Breast epithelium (tissue), 3 donors: ENCODE measurements around the gene CTNNA3.

ENCODE experiments used
- CTCF ChIP-seq, 3 donors: fragments of 450-650 bp; IDR thresholded peaks; one replicate each; pipeline ENCODE4 v1.5.1; 2016 to 2017; ENCODE audit warnings: antibody characterized with exemption in 3 of 3, mild to moderate bottlenecking in 3 of 3, moderate library complexity in 3 of 3
- POLR2A ChIP-seq: fragments of 450-650 bp; IDR thresholded peaks from one replicate; pipeline ENCODE4 v1.6.1; 2016; ENCODE audit warnings: antibody characterized with exemption, mild to moderate bottlenecking, moderate library complexity

GRCh38 chr10:66572700-66573099 is 1123.3 kb downstream of the CTNNA3 start:
- TF ChIP-seq CTCF (IDR thresholded peaks at IDR 0.05): no peak
- TF ChIP-seq POLR2A: no peak
